ENCODE data around the gene DPP6.

DPP6 gene

DNA sequence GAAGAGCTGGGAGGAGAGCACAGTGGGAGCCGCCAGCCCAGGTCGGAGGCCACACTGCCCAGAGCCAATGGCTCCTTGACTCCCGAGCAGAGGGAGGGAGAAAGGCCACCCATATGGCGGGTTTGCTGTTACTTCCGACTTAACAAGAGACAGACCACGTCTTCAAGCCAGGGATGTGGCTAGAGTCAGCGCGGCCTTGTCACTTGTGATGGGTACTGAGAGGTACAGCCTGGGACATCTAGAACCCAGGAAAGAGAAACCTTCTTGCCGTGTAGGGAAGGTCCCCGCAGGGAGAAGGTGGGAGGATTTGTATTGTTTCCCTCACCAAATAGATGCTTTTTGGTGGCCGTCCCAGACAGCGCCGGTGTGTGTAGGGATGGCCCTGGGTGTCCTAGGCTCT lies 823.1 kb downstream of the DPP6 start:
- H3K4me3 ChIP-seq (replicated peaks; ENCODE audit: low read depth, low read length), result no peak overlapping the region
- TF ChIP-seq, protein P1, sequence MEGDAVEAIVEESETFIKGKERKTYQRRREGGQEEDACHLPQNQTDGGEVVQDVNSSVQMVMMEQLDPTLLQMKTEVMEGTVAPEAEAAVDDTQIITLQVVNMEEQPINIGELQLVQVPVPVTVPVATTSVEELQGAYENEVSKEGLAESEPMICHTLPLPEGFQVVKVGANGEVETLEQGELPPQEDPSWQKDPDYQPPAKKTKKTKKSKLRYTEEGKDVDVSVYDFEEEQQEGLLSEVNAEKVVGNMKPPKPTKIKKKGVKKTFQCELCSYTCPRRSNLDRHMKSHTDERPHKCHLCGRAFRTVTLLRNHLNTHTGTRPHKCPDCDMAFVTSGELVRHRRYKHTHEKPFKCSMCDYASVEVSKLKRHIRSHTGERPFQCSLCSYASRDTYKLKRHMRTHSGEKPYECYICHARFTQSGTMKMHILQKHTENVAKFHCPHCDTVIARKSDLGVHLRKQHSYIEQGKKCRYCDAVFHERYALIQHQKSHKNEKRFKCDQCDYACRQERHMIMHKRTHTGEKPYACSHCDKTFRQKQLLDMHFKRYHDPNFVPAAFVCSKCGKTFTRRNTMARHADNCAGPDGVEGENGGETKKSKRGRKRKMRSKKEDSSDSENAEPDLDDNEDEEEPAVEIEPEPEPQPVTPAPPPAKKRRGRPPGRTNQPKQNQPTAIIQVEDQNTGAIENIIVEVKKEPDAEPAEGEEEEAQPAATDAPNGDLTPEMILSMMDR (IDR thresholded peaks at IDR 0.05; ENCODE audit: low read depth, low read length, missing control alignments), result no peak
- no peak for DNase-seq (ENCODE audit: extremely low read depth, low read depth)

DNA sequence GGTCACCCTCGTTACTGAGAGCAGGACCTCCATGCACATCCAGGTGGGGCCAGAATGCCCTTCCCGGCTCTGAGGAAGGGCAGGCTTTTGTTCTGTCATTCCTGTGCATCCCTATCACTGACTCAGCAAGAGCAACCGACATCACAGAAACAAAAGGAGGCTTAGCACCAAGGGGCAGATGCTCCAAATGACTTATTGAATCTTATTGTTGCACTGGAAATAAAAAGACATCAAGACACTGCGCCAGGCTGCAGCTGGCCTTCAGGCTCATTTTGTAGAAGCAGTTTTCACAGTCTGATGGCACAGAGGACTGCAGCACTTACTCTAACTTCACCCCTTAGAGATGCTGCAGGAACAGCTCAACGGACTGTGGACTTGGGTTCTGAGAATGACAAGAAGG lies 824.3 kb downstream of the DPP6 start:
- TF ChIP-seq, protein P1 (IDR thresholded peaks at IDR 0.05; ENCODE audit: low read depth, low read length, missing control alignments), result no peak
- no peak overlapping the region for H3K4me3 ChIP-seq (replicated peaks; ENCODE audit: low read depth, low read length)
- DNase-seq (ENCODE audit: extremely low read depth, low read depth), result no peak

DNA sequence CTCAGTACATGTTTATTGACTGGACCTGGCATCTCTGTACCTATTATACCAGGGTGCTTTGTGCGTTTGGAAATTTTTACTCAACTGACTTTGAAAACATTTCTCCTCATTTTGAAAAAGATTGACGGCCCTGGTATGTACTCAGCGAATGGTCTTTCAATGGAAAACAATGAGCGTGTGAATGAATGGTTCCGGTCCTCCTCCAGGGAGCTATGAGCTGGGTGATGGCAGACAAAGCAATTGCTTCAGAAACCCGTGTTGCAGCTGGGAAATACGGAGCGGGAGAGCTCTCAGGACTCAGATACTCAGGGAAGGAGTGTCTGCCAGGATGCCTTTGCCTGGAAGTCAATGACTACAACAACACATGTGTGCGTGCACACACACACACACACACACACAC lies 824.8 kb downstream of the DPP6 start:
- DNase-seq (ENCODE audit: extremely low read depth, low read depth), result no peak
- TF ChIP-seq, protein P1 (IDR thresholded peaks at IDR 0.05; ENCODE audit: low read depth, low read length, missing control alignments), result no peak
- H3K4me3 ChIP-seq (replicated peaks; ENCODE audit: low read depth, low read length), result no peak overlapping the region

DNA sequence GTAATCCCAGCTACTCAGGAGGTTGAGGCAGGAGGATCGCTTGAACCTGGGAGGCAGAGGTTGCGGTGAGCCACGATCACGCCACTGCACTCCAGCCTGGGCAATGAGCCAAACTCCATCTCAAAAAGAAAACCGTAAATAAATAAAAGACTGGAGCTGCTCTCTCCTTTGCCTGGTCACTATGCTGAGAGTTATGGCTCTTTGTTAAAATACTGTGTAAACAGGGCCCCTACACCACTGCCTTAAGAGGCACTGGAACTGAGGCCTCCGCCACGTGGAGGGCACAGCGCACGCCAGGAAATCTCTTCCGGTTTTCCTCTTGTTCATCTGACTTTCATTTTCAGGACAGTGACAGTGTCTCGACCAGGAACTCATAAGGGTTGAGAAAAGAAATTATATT lies 827.4 kb downstream of the DPP6 start:
- TF ChIP-seq, protein P1 (IDR thresholded peaks at IDR 0.05; ENCODE audit: low read depth, low read length, missing control alignments), result no peak
- H3K4me3 ChIP-seq (replicated peaks; ENCODE audit: low read depth, low read length), result no peak overlapping the region
- DNase-seq (ENCODE audit: extremely low read depth, low read depth), result no peak

DNA sequence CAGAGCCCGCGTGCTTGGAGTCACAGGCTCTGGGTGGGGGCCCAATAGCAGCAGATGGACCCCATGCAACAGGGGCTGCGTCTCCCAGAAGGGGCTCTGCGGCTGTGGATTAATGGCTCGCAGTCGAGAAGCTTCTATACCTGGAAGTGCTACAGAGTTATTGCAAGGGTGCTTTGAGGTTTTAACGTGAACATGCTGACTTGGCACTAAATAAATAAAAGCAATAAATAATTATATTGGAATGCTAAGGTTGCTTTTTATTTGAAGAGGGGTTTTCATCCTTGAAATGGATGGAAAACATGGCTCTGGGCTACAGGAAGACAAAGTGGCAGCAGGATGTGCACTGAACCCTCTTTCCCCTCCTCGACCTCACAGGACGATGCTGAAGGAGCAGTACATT lies 828.3 kb downstream of the DPP6 start:
- TF ChIP-seq, protein P1 (IDR thresholded peaks at IDR 0.05; ENCODE audit: low read depth, low read length, missing control alignments), result no peak
- no peak overlapping the region for H3K4me3 ChIP-seq (replicated peaks; ENCODE audit: low read depth, low read length)
- no peak for DNase-seq (ENCODE audit: extremely low read depth, low read depth)

DNA sequence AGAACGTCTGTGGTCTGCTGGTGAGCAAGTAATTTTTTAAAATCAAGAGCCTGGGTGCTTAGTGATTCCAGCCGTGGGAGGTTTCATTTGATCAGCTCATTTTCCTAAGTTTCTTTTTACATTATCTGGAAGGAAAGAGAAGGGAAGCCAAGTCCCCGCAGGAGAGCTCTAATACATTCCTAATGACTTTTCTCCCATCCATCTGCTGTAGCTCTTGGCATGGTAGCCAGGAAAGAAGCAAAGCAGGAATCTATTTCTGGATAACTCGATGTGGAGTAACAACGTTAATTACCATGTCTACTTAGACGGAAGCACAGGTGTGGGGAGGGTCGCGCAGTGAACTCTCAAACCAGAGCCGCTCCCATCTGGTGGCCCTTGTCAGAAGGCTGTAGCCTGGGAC lies 828.8 kb downstream of the DPP6 start:
- TF ChIP-seq, protein P1 (IDR thresholded peaks at IDR 0.05; ENCODE audit: low read depth, low read length, missing control alignments), result no peak
- no peak for DNase-seq (ENCODE audit: extremely low read depth, low read depth)
- H3K4me3 ChIP-seq (replicated peaks; ENCODE audit: low read depth, low read length), result no peak overlapping the region

DNA sequence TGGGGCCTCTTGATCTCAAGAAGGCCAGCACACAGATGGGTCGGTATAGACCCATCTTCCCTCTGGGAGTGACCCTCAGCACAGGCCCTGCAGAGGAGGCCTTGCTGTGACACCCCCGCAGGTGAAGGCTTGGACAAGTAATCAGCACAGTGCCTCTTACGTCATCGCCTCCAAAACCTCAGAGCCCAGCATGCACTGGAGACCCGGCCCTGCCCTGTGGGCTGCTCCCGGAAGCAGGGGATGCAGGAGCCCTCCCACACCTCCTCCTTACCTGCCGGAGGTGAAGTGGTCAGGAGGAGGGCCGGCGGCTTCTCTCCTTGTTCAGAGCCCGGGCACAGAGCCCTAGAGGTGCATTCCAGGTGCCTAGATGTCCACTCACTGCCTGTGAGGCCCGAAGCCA lies 829.3 kb downstream of the DPP6 start:
- DNase-seq (ENCODE audit: extremely low read depth, low read depth), result no peak

More for the DNA sequence above, 829.3 kb downstream of the DPP6 start:
- TF ChIP-seq, protein P1 (IDR thresholded peaks at IDR 0.05; ENCODE audit: low read depth, low read length, missing control alignments), result no peak
- no peak overlapping the region for H3K4me3 ChIP-seq (replicated peaks; ENCODE audit: low read depth, low read length)
